Endometrium (tissue), 2 donors: Measurements from ENCODE around the gene MYOT.

Source experiments
- FAIRE-seq: peaks from 2 replicates; lab custom pipeline; 2012; peaks lifted over from hg19 to GRCh38; lab: Jason Lieb, UNC
- donor health status: control.
- donor health status: control.

MYOT gene

DNA sequence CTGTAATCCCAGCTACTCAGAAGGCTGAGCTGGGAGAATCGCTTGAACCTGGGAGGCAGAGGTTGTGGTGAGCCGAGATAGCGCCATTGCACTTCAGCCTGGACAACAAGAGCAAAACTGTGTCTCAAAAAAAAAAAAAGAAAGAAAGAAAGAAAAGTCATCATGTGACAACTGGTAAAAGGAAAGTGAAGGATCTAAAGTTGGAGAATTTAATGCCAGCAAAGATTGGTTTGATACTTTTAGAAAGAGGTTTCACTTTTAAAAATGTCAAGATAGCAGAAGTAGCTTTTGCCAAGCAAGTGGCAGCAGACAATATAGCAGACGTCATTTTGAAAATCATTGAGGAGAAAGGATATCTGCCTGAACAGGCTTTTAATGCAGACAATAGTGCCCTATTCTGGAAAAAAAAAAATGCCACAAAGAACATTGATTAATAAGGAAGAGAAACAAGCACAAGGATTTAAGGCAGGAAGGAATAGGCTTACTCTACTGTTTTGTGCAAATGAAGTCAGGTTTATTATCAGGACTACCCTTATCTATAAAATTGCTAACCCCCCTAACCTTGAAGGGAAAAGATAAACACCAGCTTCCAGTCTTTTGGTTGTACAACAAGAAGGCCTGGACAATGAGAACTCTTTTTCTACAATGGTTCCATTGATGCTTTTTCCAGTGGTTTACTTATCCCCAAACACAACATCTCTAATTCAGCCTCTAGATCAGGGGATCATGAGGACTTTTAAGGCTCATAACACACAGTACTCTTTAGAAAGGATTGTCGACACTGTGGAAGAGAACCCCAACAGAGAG, 33.6 kb downstream of the MYOT start:
- no peak for FAIRE-seq

DNA sequence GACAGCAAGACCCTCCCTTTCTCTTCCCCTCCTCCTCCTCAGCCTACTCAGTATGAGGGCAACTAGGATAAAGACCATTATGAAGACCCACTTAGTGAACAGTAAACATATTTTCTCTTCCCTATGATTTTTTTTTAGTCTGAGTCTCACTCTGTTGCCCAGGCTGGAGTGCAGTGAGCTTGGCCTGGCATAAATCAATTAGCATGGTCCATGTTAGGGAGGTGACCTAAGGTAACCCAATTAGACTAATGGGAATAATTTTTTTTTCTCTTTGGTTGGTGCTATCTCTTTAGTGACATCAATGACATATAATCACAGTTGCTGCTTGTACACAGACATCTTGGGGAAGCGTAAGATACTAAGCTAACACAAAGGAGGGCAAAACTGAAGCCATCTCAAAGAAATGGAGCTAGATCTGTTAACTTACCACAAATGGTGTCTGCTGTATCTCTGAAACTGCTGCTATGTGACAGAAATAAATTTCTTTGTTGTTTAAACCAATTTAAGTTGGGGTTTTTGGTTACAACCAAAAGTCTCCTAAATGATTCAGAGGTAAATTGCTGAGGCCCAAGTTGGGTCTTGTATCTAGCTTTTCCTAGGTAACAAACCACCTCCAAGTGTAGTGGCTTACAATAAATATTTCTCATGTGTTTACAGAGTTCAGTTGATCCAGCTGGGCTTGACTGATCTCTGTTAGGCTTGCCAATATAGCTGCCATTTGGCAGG, 34.9 kb downstream of the MYOT start:
- no peak for FAIRE-seq

DNA sequence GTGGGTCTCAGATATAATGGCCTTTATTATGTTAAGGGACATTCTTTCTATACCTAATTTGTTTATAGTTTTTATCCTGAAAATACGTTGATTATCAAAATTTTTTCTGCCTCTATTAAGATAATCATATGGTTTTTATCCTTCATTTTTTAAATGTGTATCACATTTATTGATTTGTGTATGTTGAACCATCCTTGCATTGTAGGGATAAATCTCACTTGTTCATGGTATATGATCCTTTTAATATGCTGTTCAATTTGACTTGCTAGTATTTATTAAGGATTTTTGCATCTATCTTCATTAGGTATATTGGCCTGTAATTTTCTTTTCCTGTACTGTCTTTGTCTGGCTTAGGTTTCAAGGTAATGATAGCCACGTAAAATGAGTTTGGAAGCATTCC, 47.1 kb downstream of the MYOT start:
- no peak for FAIRE-seq

DNA sequence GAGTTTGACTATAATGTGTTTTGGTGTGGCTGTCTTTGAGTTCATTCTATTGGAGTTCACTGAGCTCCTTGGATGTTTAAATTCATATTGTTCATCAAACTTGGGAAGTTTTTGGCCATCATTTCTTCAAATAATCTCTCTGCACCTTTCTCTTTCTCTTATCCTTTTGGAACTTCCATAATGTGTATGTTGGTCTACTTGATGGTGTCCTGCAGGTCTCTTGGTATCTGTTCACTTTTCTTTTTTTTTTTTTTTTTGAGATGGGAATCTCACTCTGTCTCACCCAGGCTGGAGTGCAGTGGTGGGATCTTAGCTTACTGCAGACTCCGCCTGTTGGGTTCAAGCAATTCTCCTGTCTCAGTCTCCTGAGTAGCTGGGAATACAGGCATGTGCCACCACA, 49.3 kb downstream of the MYOT start:
- no peak for FAIRE-seq

DNA sequence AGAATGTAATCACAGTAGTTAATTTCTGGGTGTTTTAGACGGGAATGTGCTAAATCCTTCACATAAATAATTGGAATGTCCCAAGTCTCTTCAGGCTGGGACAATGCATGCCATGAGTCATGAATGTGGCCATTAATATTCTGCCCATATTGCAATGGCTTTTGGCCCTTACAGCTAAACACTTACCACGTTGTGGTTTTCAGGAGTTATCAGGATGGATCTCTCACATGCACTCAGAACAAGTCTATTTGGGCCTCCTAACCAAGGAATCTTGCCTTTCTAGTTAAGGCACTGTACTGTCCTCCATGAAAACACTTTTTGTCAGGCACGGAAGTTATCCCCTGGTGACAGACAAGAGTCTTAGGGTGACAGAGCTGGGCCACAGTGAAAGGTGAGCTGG, 54.3 kb downstream of the MYOT start:
- no peak for FAIRE-seq

DNA sequence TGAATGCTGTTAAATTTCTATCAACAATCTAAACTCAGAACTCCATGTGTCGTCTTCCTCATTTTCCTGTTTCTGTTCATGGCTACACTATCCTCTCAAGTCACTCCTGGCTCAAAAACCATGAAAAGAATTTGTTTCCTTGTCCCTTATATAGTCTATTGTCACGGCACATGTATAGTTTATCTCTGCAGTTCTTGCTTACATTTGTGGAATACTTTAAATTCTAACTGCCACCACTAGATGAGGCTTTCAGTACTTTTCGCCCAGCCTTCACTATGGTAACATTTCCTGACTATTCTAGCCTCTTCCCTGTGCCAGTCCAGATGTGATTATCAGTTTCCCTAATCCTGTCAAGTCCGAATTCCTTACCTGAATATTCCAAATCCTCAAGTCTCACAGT, 56.2 kb downstream of the MYOT start:
- FAIRE-seq: no peak

DNA sequence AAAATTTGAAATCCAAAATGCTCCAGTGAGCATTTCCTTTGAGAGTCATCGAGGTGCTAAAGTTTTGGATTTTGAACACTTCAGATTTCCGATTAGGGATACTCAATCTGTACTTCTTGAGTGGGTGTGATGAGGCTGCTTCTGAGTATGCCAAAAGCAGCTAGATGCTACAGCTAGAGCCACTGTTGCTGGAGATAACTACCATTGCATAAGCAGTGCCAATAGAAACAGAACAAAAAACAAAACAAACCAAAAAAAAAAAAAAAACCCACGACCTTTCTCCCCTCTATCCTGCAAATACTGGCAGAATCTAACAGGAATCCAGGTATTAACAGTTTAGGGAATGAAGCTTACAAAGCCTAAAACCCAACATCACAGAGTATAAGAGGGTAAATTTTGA, 65.1 kb downstream of the MYOT start:
- FAIRE-seq: no peak

DNA sequence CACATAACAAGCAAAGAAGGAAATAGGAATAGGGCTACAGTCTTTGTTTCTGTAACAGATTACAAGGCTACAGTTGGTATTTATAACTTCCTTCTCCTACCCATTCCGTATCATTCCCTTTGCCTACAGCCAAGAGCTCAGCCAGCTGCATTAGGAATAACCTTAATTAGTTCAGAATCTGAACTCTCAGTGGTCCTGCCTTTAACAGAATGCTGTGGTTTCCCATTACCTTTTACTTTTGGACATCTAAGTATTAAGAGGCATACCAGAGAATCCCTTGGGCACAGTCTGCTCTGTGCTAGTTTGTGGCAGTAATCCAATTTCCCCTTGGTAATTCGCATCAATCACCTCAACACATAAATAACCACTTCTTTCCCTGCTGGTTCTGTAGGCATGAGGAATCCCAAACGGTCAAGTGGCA, 65.8 kb downstream of the MYOT start:
- no peak for FAIRE-seq

DNA sequence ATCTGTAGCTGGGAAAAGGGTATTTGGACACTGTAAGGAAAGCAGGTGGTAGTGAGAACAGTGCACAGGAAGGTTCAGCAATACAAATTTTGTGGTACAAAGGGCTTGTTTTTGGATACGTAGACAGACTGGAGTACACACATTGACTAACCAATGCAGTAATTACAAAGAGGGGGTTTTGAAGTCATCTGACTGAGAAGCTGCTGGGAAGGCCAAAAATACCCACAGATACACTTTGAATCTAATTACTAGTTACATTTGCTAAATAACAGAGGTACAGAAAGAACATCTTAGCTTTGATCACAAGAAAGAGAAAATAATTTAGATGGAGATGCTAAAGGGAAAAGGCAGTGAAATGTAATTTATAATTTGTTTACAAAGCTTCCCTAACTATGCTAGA, 67.5 kb downstream of the MYOT start:
- FAIRE-seq: no peak

DNA sequence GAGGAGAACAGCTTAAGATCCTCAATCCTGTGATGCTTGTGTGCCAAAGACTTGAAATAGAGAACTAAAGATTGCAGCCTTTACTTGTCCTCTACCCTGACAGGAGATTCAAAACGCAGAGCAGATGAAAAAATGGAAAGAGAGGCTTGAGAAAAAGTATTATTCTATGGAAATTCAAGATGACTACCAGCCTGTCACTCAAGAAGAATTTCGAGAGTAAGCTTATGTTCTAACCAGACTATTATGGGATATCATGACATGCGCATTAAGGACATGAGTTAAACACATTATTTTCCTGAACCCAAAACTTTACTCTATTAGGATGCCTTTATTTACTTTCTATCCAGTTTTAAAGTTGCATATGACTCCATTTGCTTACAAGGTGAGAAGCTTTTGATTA, 68.0 kb downstream of the MYOT start:
- FAIRE-seq: no peak
